CD4-positive, alpha-beta T cell treated with Interleukin-21 for 1 hour (primary cell): ENCODE results near the gene TECTA.
"Not testable (repeated sequence)": the region's sequence is repeated elsewhere in the genome, so short reads cannot be mapped to it uniquely, and the experiment has no call there.

Source experiments
- DNase-seq: peaks from one replicate; pipeline ENCODE4 v3.0.0-alpha.2; 2020

Gene TECTA

DNA sequence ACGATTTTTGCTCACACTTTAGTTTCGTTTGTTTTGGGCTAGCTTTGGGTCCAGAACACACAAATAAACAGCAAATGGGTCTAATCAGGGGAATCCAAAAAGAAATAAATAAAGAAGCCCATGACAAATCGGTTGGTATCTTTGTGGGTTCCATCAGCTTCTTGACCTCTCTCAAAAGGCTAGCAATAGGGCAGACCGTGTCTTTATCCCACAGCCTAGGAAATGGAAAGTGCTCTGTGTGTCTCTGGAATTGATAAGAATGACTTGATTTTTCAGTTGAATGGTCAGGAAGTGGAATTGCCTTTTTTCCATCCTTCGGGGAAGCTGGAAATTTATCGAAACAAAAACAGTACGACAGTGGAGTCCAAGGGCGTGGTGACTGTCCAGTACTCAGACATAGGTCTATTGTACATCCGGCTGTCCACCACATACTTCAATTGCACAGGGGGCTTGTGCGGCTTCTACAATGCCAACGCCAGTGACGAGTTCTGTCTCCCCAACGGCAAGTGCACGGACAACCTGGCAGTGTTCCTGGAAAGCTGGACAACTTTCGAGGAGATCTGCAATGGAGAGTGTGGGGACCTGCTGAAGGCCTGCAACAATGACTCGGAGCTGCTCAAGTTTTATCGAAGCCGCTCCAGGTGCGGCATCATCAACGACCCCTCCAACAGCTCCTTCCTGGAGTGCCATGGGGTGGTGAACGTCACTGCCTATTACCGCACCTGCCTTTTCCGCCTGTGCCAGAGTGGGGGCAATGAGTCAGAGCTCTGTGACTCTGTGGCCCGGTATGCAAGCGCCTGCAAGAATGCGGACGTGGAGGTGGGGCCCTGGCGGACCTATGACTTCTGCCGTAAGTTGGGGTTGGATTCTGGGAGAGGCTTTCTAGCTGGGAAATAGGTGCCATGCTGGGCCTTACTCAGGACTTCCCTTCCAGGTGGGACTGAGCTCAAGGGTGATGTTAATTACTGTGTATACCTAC, 28.6 kb downstream of the TECTA start:
- DNase-seq = no peak

- no peak for DNase-seq
Observed at GRCh38 chr11:121131656-121132055, 30.6 kb downstream of the TECTA start.

GRCh38 chr11:121132211-121132976, 31.4 kb downstream of the TECTA start:
- no peak for DNase-seq

GRCh38 chr11:121134741-121135312, 33.8 kb downstream of the TECTA start:
- no peak for DNase-seq

- DNase-seq = no peak
Observed at GRCh38 chr11:121137005-121137404, 36.0 kb downstream of the TECTA start.

- DNase-seq = no peak
Observed at GRCh38 chr11:121138259-121138658, 37.2 kb downstream of the TECTA start.

GRCh38 chr11:121140369-121140768, 39.3 kb downstream of the TECTA start:
- DNase-seq = no peak

- DNase-seq = no peak
Observed at GRCh38 chr11:121141066-121141465, 40.0 kb downstream of the TECTA start.

DNA sequence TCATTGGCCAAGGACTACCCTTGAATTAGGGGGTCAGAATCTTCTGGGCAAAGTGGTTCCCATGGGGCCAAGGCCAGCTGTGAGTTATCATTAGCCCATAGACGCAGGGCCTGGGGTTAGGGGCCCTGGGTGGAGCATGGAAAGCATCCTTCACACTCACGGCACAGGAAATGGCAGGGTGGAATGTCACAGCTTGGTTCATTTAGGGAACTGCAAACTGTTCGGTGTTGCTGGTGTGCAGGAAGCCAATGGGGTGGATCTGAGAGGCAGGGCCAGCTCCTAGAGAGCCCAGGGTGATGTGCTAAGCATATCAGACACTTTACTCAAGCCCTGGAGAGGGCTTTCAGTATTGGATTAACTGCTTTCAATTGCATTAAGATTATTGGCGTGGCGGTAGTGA, 42.9 kb downstream of the TECTA start:
- no peak for DNase-seq

GRCh38 chr11:121144723-121145122, 43.7 kb downstream of the TECTA start:
- DNase-seq = no peak

GRCh38 chr11:121145826-121146225, 44.8 kb downstream of the TECTA start:
- no peak for DNase-seq

DNA sequence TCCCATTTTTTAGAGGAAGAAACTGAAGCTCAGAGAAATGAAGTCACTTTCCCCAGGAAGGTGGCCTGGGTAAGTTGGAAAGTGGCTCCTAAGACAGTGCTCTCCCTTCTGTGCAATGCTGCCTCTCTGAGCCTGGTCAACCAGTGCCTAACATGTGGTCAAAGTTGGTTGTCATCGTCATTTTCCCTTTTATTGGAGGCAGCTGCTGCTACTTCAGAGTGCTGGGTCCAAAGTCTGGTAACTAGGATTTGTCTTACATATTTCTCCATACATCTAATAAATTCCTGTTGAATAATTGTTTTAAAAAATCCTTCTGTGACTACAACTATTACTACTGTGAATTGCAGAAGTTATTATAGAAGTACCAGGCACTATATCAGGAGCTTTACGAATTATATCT, 48.1 kb downstream of the TECTA start:
- no peak for DNase-seq

GRCh38 chr11:121151207-121151688, 50.2 kb downstream of the TECTA start:
- no peak for DNase-seq

GRCh38 chr11:121152764-121153163, 51.7 kb downstream of the TECTA start:
- DNase-seq = no peak

- DNase-seq = no peak
Observed at GRCh38 chr11:121153472-121153871, 52.4 kb downstream of the TECTA start.

DNA sequence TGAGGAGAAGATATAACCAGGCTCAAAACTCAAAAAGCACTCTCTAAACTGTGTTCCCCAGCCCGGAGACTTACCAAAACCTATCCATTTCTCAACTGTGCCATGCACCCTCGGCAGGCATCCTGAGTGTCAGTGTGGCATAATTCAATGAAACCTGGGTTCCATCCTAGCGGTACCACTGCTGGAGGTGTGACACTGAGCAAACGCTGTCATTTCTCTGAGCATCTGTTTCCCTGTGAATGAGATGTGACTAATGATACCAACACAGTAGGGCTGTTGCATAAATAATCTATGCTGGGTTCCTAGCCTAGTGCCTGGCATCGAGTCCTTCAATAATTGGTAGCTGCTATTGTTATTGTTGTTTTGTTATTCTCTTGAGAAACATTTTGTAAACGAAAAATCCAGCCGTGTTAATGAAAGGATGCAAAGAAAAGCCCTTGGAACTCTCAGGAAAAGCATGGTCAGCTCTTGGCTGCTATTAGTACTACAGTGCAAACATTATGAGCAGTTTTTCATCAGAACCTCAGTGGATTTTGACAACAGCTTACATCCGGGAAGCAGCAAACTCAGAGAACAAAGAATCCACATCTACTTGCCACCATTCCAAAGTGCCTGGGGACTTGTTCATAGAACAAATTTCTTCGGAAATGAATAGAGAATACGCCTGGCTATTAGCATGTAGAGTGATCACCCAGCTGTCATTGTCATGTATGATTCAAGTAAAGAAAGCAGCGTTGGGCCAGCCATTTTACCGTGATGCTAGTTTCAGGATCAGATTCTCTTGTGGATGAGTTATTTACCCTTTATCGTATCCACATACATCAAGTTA, 53.7 kb downstream of the TECTA start:
- no peak for DNase-seq

GRCh38 chr11:121157756-121158155, 56.7 kb downstream of the TECTA start:
- DNase-seq = no peak

DNA sequence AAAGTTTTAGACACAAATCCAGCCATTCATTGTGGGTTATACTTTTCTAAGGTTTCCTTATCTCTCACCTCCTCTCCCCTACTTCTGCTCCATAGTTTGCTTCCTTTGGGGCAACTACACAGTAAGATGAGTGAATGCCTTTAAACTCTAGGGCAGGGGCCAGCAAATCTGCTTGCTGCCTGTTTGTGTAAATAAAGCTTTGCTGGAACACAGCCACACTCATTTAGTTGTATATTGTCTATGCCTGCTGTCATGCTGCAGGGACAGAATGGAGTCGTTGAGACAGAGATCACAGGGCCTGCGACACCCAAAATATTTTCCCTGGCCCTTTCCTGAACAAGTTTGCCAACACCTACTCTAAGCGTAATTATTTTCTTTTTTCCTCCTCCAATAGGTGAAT, 58.7 kb downstream of the TECTA start:
- no peak for DNase-seq

DNA sequence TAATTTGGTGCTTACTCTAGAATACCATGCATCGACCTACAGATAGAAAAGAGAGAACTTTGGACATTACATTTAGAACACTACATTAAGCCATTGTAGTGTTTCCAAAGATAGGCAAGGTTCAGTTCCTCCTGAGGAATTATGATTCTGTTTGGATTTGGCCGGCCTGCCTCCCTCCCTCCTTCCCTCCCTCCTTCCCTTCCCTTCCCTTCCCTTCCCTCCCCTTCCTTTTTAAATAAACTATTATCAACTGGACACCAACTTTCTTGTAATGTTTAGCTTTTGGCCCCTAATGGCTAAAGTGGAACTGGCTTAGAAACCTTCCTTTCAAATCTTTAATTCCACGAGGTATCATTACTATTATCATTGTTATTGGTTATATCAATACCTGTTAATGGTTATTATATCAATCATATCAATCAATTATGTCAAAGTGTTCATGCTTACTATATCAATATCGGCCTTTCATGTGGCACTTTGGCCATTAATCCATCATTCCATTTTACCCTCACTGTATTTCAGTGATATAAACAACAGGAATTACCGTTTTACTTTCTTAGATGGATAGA, 60.4 kb downstream of the TECTA start:
- no peak for DNase-seq

DNA sequence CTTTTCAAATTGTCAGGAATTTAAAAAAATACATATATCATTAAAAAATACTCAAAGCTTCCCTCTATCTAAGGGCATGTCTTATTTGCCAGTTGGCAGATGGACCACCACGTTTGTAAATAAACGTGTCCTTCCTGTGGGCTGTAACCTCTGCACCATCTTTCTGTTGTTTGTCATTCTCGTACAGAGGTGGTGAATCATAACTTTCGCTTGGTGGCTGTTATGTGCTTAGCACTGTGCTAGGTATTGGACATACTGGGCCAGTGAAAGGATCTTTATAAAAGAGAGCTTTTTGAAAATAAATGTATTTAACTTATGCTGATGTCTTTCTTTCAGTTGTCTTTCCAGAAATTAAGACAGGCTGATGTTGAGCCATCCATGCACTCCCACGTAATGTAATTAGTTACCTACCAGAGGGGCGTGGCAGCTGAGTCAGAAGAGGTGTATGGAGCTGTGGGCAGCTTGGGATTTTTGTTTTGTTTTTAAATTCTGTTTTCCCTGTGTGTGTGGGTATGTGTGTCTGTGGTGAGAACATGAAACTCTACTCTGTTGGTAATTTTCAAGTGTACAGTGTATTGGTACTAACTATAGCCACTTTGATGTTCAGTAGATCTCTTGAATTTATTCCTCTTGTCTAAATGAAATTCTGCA, 62.7 kb downstream of the TECTA start:
- no peak for DNase-seq

- not testable (repeated sequence) for DNase-seq
Observed at GRCh38 chr11:121177629-121178028, 76.6 kb downstream of the TECTA start.

DNA sequence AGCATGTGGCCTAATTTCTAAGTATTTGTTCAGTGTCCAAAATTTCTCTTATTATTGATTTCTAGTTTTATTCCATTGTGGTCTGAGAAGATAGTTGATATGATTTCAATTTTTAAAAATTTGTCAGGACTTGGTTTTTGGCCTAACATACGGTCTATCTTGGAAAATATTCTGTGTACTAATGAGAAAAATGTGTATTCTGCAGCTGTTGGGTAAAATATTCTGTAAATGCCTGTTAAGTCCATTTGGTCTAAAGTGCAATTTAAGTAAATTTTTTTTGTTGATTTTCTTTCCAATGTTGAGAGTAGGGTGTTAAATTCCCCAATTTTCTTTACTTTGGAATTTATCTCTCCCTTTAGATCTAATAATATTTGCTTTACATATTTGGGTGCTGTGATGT, 78.3 kb downstream of the TECTA start:
- no peak for DNase-seq
